ENCODE results near the gene KLHL25.
"Not testable (repeated sequence)": the region's sequence is repeated elsewhere in the genome, so short reads cannot be mapped to it uniquely, and the experiment has no call there.

Gene KLHL25

GRCh38 chr15:85794598-85795336 is at the start of gene KLHL25:
Gene KLHL25 (minus strand): TSS chr15:85794925. CDS start chr15:85769810, 25,115 bp downstream.
- DNase-seq (ENCODE audit: low spot score), result peak; percentile 96

GRCh38 chr15:85840802-85841152 is 46.1 kb upstream of the KLHL25 start:
- no peak for DNase-seq (ENCODE audit: low spot score)

GRCh38 chr15:85840079-85840801 is 45.5 kb upstream of the KLHL25 start:
- peak; percentile 82 for DNase-seq (ENCODE audit: low spot score)

- DNase-seq (ENCODE audit: low spot score), result no peak
These were observed 44.9 kb upstream of the KLHL25 start for GRCh38 chr15:85839643-85840042.

GRCh38 chr15:85838655-85839054 is 43.9 kb upstream of the KLHL25 start:
- DNase-seq (ENCODE audit: low spot score), result no peak

GRCh38 chr15:85837881-85838280 is 43.2 kb upstream of the KLHL25 start:
- DNase-seq (ENCODE audit: low spot score), result no peak

- DNase-seq (ENCODE audit: low spot score), result peak; percentile 10
These were observed 42.3 kb upstream of the KLHL25 start for GRCh38 chr15:85837011-85837433.

- DNase-seq (ENCODE audit: low spot score), result no peak
These were observed 39.9 kb upstream of the KLHL25 start for GRCh38 chr15:85834651-85835050.

- DNase-seq (ENCODE audit: low spot score), result no peak
These were observed 37.7 kb upstream of the KLHL25 start for GRCh38 chr15:85832394-85832793.

GRCh38 chr15:85831415-85832113 is 36.8 kb upstream of the KLHL25 start:
- DNase-seq (ENCODE audit: low spot score), result peak; percentile 32

GRCh38 chr15:85829754-85830153 is 35.0 kb upstream of the KLHL25 start:
- not testable (repeated sequence) for DNase-seq (ENCODE audit: low spot score)

- DNase-seq (ENCODE audit: low spot score), result no peak
These were observed 34.1 kb upstream of the KLHL25 start for GRCh38 chr15:85828874-85829273.

- no peak for DNase-seq (ENCODE audit: low spot score)
These were observed 33.4 kb upstream of the KLHL25 start for GRCh38 chr15:85828126-85828525.

GRCh38 chr15:85826756-85827515 is 32.2 kb upstream of the KLHL25 start:
- no peak for DNase-seq (ENCODE audit: low spot score)

GRCh38 chr15:85825719-85826118 is 31.0 kb upstream of the KLHL25 start:
- DNase-seq (ENCODE audit: low spot score), result no peak

GRCh38 chr15:85825118-85825517 is 30.4 kb upstream of the KLHL25 start:
- no peak for DNase-seq (ENCODE audit: low spot score)

- no peak for DNase-seq (ENCODE audit: low spot score)
These were observed 26.8 kb upstream of the KLHL25 start for GRCh38 chr15:85821545-85821944.

- no peak for DNase-seq (ENCODE audit: low spot score)
These were observed 25.2 kb upstream of the KLHL25 start for GRCh38 chr15:85819938-85820337.

- no peak for DNase-seq (ENCODE audit: low spot score)
These were observed 18.5 kb upstream of the KLHL25 start for GRCh38 chr15:85813234-85813633.

- no peak for DNase-seq (ENCODE audit: low spot score)
These were observed 15.3 kb upstream of the KLHL25 start for GRCh38 chr15:85810075-85810474.

- no peak for DNase-seq (ENCODE audit: low spot score)
These were observed 10.7 kb upstream of the KLHL25 start for GRCh38 chr15:85805420-85805819.

- DNase-seq (ENCODE audit: low spot score), result no peak
These were observed 9.9 kb upstream of the KLHL25 start for GRCh38 chr15:85804481-85805170.
